Measurements from ENCODE around the gene SLC12A7.
"Not testable (repeated sequence)": the region's sequence is repeated elsewhere in the genome, so short reads cannot be mapped to it uniquely, and the experiment has no call there.

The SLC12A7 gene

DNA sequence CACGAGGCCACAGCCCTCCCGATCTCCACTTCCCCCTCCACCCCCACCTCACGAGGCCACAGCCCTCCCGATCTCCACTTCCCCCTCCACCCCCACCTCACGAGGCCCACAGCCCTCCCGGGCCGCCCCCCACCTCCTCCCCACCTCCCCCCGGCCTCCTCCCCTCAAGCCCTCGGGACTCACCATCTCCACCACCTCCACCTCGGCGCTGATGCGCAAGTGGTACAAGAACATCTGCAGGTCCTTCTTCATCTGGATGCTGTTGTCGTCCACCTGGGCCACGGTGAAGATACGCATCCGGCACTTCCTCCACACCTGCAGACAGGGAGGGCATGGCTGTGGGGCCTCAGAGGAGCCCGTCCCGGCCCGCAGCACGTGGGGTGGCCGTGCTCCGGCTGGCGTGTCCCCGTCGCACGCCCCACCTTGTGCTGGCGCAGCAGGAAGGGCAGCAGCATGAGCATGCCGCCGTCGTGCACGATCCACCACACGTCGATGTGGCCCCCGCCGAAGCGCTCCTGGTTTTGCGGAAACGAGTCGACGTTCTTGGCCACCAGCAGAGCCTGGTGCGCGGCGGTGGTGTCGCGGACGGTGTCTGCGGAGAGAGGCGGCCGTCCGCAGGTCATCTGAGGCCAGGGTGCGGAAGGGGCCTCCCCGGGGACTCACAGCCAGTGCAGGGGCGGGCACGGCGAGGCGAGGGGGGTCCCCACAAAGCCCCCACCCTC is 48.0 kb downstream of the SLC12A7 start:
- no peak for DNase-seq (ENCODE audit: low read depth)
- no peak for TF ChIP-seq CTCF (conservative IDR thresholded peaks at IDR 0.05; ENCODE audit: low read length)
- no peak overlapping the region for H3K4me3 ChIP-seq (ENCODE audit: low read length)

DNA sequence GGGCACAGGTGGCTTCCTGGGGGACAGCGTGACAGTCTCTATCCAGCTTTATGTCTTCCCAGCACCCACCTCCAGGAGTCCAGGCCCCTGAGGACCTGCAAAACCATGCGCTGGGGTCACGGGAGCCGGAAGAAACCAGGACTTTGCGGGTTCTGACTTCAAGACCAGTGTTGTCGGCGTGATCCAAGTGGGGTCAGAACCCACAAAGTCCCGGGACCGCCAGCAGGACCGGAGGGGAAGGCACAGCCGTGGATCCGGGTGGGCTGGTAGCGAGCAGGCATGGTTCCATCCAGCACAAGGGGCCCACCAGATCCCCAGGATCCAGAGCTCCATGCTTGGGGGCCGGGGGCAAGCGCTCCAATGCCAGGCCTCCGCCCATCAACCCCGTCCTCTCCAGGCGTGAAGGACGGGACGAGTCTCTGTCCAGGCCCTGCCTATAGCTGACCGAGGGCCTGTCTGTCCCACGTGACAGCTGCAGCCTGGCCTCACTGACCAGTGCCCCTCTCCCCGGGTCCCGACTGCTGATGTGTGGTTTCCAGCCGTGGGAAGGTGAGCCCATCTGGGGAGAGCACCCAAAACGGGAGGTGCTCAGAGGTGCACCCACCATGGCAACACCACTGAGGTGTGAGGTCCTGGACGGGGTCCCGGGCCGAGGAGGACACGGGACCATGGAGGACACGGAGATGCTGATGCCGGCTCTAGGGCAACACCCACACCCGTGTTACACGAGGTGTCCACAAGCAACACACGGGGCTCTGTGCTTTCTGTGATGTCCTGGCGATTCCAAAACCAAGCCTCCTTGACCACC is 48.9 kb downstream of the SLC12A7 start:
- no peak for TF ChIP-seq CTCF (conservative IDR thresholded peaks at IDR 0.05; ENCODE audit: low read length)
- H3K4me3 ChIP-seq (ENCODE audit: low read length): no peak overlapping the region
- DNase-seq (ENCODE audit: low read depth): no peak

DNA sequence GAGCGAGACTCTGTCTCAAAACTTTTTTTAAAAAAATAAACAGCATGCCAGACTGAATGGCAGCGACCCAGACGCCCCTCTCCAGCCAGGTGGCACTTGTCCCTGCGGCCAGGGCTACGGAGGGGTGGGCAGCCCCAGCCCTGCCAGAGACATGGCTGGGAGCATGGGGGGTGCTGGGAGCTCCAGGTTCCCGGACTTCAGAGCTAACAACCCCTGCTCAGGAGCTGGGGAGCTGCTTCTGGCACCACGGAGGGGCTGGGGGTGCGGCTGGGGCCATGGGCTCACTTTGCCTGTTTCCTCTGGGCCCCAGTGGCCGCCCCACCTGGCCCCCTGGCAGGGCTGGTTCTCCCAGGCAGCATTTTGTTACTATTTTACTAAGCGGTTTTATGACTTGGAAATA is 49.9 kb downstream of the SLC12A7 start:
- no peak for TF ChIP-seq CTCF (conservative IDR thresholded peaks at IDR 0.05; ENCODE audit: low read length)
- DNase-seq (ENCODE audit: low read depth): no peak
- no peak overlapping the region for H3K4me3 ChIP-seq (ENCODE audit: low read length)

- DNase-seq (ENCODE audit: low read depth); H3K4me3 ChIP-seq (ENCODE audit: low read length): not testable (repeated sequence)
These were observed 50.6 kb downstream of the SLC12A7 start for GRCh38 chr5:1061292-1061691.

DNA sequence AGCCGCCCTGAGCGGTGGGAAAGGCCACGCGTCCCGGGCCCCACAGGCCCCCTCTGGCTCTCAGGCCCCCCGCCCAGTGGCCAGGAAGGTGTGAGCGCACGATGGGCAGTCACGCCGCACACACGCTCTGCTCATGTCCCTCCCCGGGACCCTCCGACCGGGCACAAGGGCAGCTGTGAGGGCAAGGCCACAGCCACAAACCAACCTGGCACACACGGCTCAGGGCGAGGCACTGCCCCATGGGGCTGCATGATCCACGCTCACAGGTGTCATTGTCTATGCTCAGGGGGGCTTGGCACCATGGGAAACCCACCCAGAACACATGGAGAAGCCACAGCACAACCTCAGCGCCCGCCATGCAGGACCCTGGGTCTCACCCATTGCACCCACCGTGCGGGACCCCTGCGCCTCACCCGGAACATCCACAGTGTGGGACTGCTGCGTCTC is 51.3 kb downstream of the SLC12A7 start:
- no peak overlapping the region for H3K4me3 ChIP-seq (ENCODE audit: low read length)
- no peak for DNase-seq (ENCODE audit: low read depth)
- TF ChIP-seq CTCF (conservative IDR thresholded peaks at IDR 0.05; ENCODE audit: low read length): no peak

- H3K4me3 ChIP-seq (ENCODE audit: low read length): no peak overlapping the region
- no peak for DNase-seq (ENCODE audit: low read depth)
- no peak for TF ChIP-seq CTCF (conservative IDR thresholded peaks at IDR 0.05; ENCODE audit: low read length)
These were observed 52.0 kb downstream of the SLC12A7 start for GRCh38 chr5:1059884-1060263.

GRCh38 chr5:1058988-1059883 is 52.6 kb downstream of the SLC12A7 start:
- no peak for TF ChIP-seq CTCF (conservative IDR thresholded peaks at IDR 0.05; ENCODE audit: low read length)
- H3K4me3 ChIP-seq (ENCODE audit: low read length): no peak overlapping the region
- DNase-seq (ENCODE audit: low read depth): no peak
